A549 (cell line): Measurements from ENCODE around the gene SLC7A8. TPM values are rescaled to one million over a fixed set of nuclear protein-coding genes. Genes with fewer than 3 reads are reported as not detected.
A peak's percentile ranks its signal among the peaks of the same experiment; 100 is the strongest.
"Not testable (repeated sequence)": the region's sequence is repeated elsewhere in the genome, so short reads cannot be mapped to it uniquely, and the experiment has no call there.

Experiments used
- ATAC-seq, 2 experiments: fragments of 200-7000 bp in 1 of 2; fragments of >200 bp in 1 of 2; cut with Nextera tagmentation in 1 of 2; cut with Tn5 transposase in 1 of 2; 3 replicates each; pipeline versions ENCODE4 v1.8.0 to v1.9.1; 2018 to 2020; ENCODE audit warnings: mild to moderate bottlenecking in 1 of 2, moderate library complexity in 1 of 2
- CTCF ChIA-PET: fragments of 300-600 bp; sonication (Branson Sonifier 250); formaldehyde crosslinking; extraction: SDS; loops from one replicate; lab custom pipeline; 2021; ENCODE audit warnings: antibody characterized with exemption, inconsistent platforms; lab: Yijun Ruan, JAX
- POLR2A ChIA-PET: fragments of 350-600 bp; formaldehyde crosslinking; extraction: SDS; loops from one replicate; lab custom pipeline; 2021; ENCODE audit warnings: antibody characterized with exemption, inconsistent platforms; lab: Yijun Ruan, JAX
- DNase-seq, 2 experiments: peaks; one replicate each; pipeline versions ENCODE4 v3.0.0 to v3.0.0-alpha.2; 2011 to 2016; ENCODE audit warnings: low read depth in 1 of 2, low spot score in 1 of 2
- FAIRE-seq: peaks from 2 replicates; lab custom pipeline; 2011; peaks lifted over from hg19 to GRCh38; lab: Jason Lieb, UNC
- H3K27ac ChIP-seq, 2 experiments: fragments of >200 bp; sonication (Bioruptor Twin); formaldehyde crosslinking; 3 replicates each; pipeline ENCODE4 v1.5.1; 2016 to 2017
- H3K4me1 ChIP-seq: fragments of >200 bp; sonication (Bioruptor Twin); formaldehyde crosslinking; 3 replicates; pipeline ENCODE4 v1.6.1; 2016
- H3K4me2 ChIP-seq: fragments of >200 bp; sonication (Bioruptor Twin); formaldehyde crosslinking; 3 replicates; pipeline ENCODE4 v1.6.1; 2016
- H3K4me3 ChIP-seq: fragments of >200 bp; sonication (Bioruptor Twin); formaldehyde crosslinking; 3 replicates; pipeline ENCODE4 v1.5.1; 2016
- H3K9me3 ChIP-seq: fragments of >200 bp; sonication (Bioruptor Twin); formaldehyde crosslinking; 3 replicates; pipeline ENCODE4 v1.6.1; 2016
- CBX8 ChIP-seq: fragments of 200-600 bp; sonication (generic); IDR thresholded peaks from 2 replicates; pipeline ENCODE4 v1.6.1; 2016
- EHF ChIP-seq: fragments of 250-450 bp; sonication (Bioruptor Pico); IDR thresholded peaks from 2 replicates; pipeline ENCODE4 v1.5.0; 2020; ENCODE audit warnings: mild to moderate bottlenecking
- GATA3 ChIP-seq: IDR thresholded peaks from 2 replicates; pipeline ENCODE4 v1.6.1; 2012; ENCODE audit warnings: borderline replicate concordance
- HDAC2 ChIP-seq: fragments of 200-600 bp; sonication (generic); IDR thresholded peaks from 2 replicates; pipeline ENCODE4 v1.6.1; 2016
- HOXA7 ChIP-seq: fragments of 250-450 bp; sonication (Bioruptor Pico); IDR thresholded peaks from 2 replicates; pipeline ENCODE4 v1.5.0; 2020; ENCODE audit warnings: mild to moderate bottlenecking, moderate library complexity
- HOXB5 ChIP-seq: fragments of 250-450 bp; sonication (Bioruptor Pico); IDR thresholded peaks from 2 replicates; pipeline ENCODE4 v1.5.0; 2020; ENCODE audit warnings: mild to moderate bottlenecking, moderate library complexity
- JUN ChIP-seq, 2 experiments: fragments of >200 bp; sonication (Bioruptor Twin); formaldehyde crosslinking; IDR thresholded peaks; 2 replicates in 1 of 2; 3 replicates in 1 of 2; pipeline ENCODE4 v1.6.1; 2016 to 2017
- JUNB ChIP-seq: fragments of >200 bp; sonication (Bioruptor Twin); formaldehyde crosslinking; IDR thresholded peaks from 2 replicates; pipeline ENCODE4 v1.6.1; 2016
- KDM5A ChIP-seq: fragments of 200-600 bp; sonication (generic); IDR thresholded peaks from 2 replicates; pipeline ENCODE4 v1.6.1; 2016; ENCODE audit warnings: antibody characterized with exemption, mild to moderate bottlenecking
- MAFK ChIP-seq: fragments of 450-650 bp; IDR thresholded peaks from 2 replicates; pipeline ENCODE4 v1.6.1; 2014; ENCODE audit not compliant: partially characterized antibody
- MAZ ChIP-seq: fragments of 150-350 bp; IDR thresholded peaks from 2 replicates; pipeline ENCODE4 v1.6.1; 2014; ENCODE audit warnings: antibody characterized with exemption, low read depth, low read length, borderline replicate concordance
- NPAS2 ChIP-seq: fragments of 250-450 bp; sonication (Bioruptor Pico); IDR thresholded peaks from 2 replicates; pipeline ENCODE4 v1.8.0; 2022; ENCODE audit warnings: mild to moderate bottlenecking, moderate library complexity, borderline replicate concordance
- POLR2A ChIP-seq: IDR thresholded peaks from 2 replicates; pipeline ENCODE4 v1.6.1; 2012; ENCODE audit warnings: mild to moderate bottlenecking, low read length
- RAD21 ChIP-seq, 2 experiments: fragments of >200 bp in 1 of 2; sonication (Bioruptor Twin) in 1 of 2; formaldehyde crosslinking in 1 of 2; IDR thresholded peaks in 1 of 2; conservative IDR thresholded peaks in 1 of 2; 2 replicates in 1 of 2; 3 replicates in 1 of 2; pipeline ENCODE4 v1.6.1; 2012 to 2018; ENCODE audit warnings: inconsistent platforms in 1 of 2
- RARB ChIP-seq: fragments of 250-450 bp; sonication (Bioruptor Pico); IDR thresholded peaks from 2 replicates; pipeline ENCODE4 v1.8.0; 2021; ENCODE audit warnings: mild to moderate bottlenecking, moderate library complexity
- RCOR1 ChIP-seq: fragments of 150-350 bp; IDR thresholded peaks from 2 replicates; pipeline ENCODE4 v1.6.1; 2014; ENCODE audit warnings: antibody characterized with exemption, low read length, low read depth
- RFX5 ChIP-seq: fragments of 450-650 bp; IDR thresholded peaks from 2 replicates; pipeline ENCODE4 v1.7.1; 2014; ENCODE audit warnings: antibody characterized with exemption, mild to moderate bottlenecking, moderate library complexity
- RNF2 ChIP-seq: fragments of 200-600 bp; sonication (generic); IDR thresholded peaks from 2 replicates; pipeline ENCODE4 v1.6.1; 2016; ENCODE audit warnings: low read depth, mild to moderate bottlenecking, antibody characterized with exemption, moderate library complexity, borderline replicate concordance
- SREBF2 ChIP-seq: fragments of 450-650 bp; IDR thresholded peaks from 2 replicates; pipeline ENCODE4 v1.6.1; 2014; ENCODE audit warnings: mild to moderate bottlenecking, moderate library complexity
- TP53 ChIP-seq: fragments of 250-450 bp; sonication (Bioruptor Pico); IDR thresholded peaks from 2 replicates; pipeline ENCODE4 v1.5.0; 2021; ENCODE audit warnings: mild to moderate bottlenecking, moderate library complexity
- ZFP36 ChIP-seq: fragments of 450-650 bp; IDR thresholded peaks from 2 replicates; pipeline ENCODE4 v1.6.1; 2014; ENCODE audit warnings: borderline replicate concordance; ENCODE audit not compliant: partially characterized antibody
- WGBS: methylation state at CpG from one replicate; pipeline ENCODE4 v1.1.6; 2017; ENCODE audit errors: missing lambda C conversion rate; 5-methylcytosine and 5-hydroxymethylcytosine counted together
- polyA minus RNA-seq: library from RNA; depleted of rRNA, polyadenylated mRNA; stranded (reverse); fragments of >200 nt; gene quantifications from 2 replicates; pipeline ENCODE4 v1.2.3, GENCODE V29; 2011; rRNA and poly(A)+ RNA removed
- polyA plus RNA-seq, 4 experiments: library from polyadenylated mRNA; depleted of rRNA in 3 of 4; stranded (reverse); fragments of >200 nt; fragmentation: RNase III in 1 of 4; extraction: RNeasy Plus Mini Kit Qiagen cat#74134 plus additional on column Dnase treatment in 1 of 4; gene quantifications; 2 replicates in 3 of 4; 3 replicates in 1 of 4; pipeline ENCODE4 v1.2.3, GENCODE V29; 2011 to 2017
- TF ChIP-seq, protein P1 (sequence below): fragments of 250-450 bp; sonication (Bioruptor Pico); IDR thresholded peaks from 2 replicates; pipeline ENCODE4 v1.5.0; 2021; ENCODE audit warnings: mild to moderate bottlenecking, moderate library complexity, borderline replicate concordance
- TF ChIP-seq, protein P2 (sequence below): fragments of 450-650 bp; IDR thresholded peaks from 2 replicates; pipeline ENCODE4 v1.6.1; 2014; ENCODE audit warnings: antibody characterized with exemption
- TF ChIP-seq, protein P3 (sequence below): fragments of >200 bp; sonication (Bioruptor Twin); formaldehyde crosslinking; IDR thresholded peaks from 3 replicates; pipeline ENCODE4 v1.5.1; 2016
- TF ChIP-seq, protein P4 (sequence below): IDR thresholded peaks from 2 replicates; pipeline ENCODE4 v1.6.1; 2012; ENCODE audit warnings: low read depth, borderline replicate concordance

SLC7A8 gene
- polyA plus RNA-seq (2011; rRNA removed) (0.28 and 0.45 TPM in 2 replicates), polyA plus RNA-seq (2017; fragmentation: RNase III; extraction: RNeasy Plus Mini Kit Qiagen cat#74134 plus additional on column Dnase treatment) (0.35 to 0.49 TPM (median 0.39 TPM) in 3 replicates), polyA minus RNA-seq (0.17 and 0.73 TPM in 2 replicates)
- polyA plus RNA-seq (2012; cell fraction: cytosol; rRNA removed) = 0.08 and 0.09 TPM in 2 replicates
- 0.07 and 0.16 TPM in 2 replicates for polyA plus RNA-seq (2012; cell fraction: nucleus; rRNA removed)

DNA sequence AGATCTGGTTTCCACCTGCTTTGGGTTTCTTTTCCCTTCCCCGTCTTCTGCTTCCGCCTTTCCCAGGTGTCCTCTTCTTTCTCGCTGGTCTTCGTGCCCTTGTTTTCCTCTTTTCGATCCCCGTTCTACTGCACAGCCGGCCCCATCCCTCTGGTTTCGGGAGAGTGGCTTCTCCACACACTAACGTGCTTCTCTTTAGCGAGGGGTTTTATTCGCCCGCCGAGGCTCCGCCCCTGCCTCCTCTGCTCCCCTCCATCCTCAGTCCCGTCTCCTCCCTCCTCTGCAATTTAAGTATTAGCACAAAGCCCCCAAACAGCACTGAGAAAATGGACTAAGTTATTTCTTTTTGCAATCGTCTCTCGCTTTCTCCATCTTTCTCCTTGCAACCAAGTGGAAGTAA is at the start of gene SLC7A8:
SLC7A8 (minus strand) TSS at position 182 of the 400 bp plus-strand sequence. CDS start 746 bp downstream, outside the sequence.
- H3K4me3 ChIP-seq = peak within 1 kb of the TSS; percentile 45
- 0 out of 6 replicates have a peak within 1 kb of the TSS, but pooled peaks of 1 of the 2 experiments have one; percentile 13 for H3K27ac ChIP-seq
- 0 out of 3 replicates have a peak, but pooled peaks cover 3% of the 10 kb centered on the region for H3K4me1 ChIP-seq
- TF ChIP-seq NPAS2 (CRISPR knock-in tag) (no peak), HOXA7 (no peak), ZFP36 (no peak), SREBF2 (no peak), RFX5 (no peak), EHF (no peak), POLR2A (no peak)
- TF ChIP-seq, protein P1, sequence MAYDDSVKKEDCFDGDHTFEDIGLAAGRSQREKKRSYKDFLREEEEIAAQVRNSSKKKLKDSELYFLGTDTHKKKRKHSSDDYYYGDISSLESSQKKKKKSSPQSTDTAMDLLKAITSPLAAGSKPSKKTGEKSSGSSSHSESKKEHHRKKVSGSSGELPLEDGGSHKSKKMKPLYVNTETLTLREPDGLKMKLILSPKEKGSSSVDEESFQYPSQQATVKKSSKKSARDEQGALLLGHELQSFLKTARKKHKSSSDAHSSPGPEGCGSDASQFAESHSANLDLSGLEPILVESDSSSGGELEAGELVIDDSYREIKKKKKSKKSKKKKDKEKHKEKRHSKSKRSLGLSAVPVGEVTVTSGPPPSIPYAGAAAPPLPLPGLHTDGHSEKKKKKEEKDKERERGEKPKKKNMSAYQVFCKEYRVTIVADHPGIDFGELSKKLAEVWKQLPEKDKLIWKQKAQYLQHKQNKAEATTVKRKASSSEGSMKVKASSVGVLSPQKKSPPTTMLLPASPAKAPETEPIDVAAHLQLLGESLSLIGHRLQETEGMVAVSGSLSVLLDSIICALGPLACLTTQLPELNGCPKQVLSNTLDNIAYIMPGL (CRISPR knock-in tag) = no peak
- ATAC-seq (peak in 1 of 2 experiments; percentile 53; a peak in 3 of 6 replicates), FAIRE-seq (no peak), DNase-seq (no peak)
- 20% methylated on average over 17 of the region's 17 CpGs for WGBS
- H3K4me2 ChIP-seq = peak within 1 kb of the TSS; percentile 78
- ChIA-PET CTCF (interaction anchor here (0.6 to 25.1 kb wide), 4 partner anchors 33 to 175 kb away, joined by 3 to 848 read pairs (median 40); partner anchors contain the start of gene CEBPE), POLR2A (no interaction called here)
- no peaks in the 10 kb centered on the region for H3K9me3 ChIP-seq

DNA sequence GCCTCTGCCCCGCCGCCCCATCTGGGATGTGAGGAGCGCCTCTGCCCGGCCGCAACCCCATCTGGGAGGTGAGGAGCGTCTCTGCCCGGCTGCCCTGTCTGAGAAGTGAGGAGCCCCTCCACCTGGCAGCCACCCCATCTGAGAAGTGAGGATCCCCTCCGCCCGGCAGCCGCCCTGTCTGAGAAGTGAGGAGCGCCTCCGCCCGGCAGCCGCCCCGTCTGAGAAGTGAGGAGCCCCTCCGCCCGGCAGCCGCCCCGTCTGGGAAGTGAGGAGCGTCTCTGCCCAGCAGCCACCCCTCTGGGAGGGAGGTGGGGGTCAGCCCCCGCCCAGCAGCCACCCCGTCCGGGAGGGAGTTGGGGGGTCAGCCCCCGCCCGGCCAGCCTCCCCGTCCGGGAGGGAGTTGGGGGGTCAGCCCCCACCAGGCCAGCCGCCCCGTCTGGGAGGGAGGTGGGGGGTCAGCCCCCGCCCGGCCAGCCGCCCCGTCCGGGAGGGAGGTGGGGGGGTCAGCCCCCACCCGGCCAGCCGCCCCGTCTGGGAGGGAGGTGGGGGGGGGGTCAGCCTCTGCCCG is 48.9 kb upstream of the SLC7A8 start:
- H3K27ac ChIP-seq, DNase-seq, H3K9me3 ChIP-seq, POLR2A ChIA-PET, FAIRE-seq, CTCF ChIA-PET, ATAC-seq, H3K4me1 ChIP-seq, H3K4me2 ChIP-seq, H3K4me3 ChIP-seq: not testable (repeated sequence)
- WGBS = 96% methylated on average over 13 of the region's 38 CpGs

- WGBS = 22% methylated on average over 1 of the region's 1 CpG
- Histone ChIP-seq H3K27ac (no peak overlapping the region), H3K4me2 (no peak overlapping the region), H3K4me3 (no peak overlapping the region), H3K9me3 (peaks cover 16% of the 10 kb centered on the region; the same call in 2 of the 3 replicates), H3K4me1 (no peaks in the 10 kb centered on the region)
- CTCF ChIA-PET = no interaction called here
- DNase-seq = no peak
- POLR2A ChIA-PET = no interaction called here
- TF ChIP-seq, protein P2, sequence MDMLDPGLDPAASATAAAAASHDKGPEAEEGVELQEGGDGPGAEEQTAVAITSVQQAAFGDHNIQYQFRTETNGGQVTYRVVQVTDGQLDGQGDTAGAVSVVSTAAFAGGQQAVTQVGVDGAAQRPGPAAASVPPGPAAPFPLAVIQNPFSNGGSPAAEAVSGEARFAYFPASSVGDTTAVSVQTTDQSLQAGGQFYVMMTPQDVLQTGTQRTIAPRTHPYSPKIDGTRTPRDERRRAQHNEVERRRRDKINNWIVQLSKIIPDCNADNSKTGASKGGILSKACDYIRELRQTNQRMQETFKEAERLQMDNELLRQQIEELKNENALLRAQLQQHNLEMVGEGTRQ = no peak
- TF ChIP-seq, protein P3, sequence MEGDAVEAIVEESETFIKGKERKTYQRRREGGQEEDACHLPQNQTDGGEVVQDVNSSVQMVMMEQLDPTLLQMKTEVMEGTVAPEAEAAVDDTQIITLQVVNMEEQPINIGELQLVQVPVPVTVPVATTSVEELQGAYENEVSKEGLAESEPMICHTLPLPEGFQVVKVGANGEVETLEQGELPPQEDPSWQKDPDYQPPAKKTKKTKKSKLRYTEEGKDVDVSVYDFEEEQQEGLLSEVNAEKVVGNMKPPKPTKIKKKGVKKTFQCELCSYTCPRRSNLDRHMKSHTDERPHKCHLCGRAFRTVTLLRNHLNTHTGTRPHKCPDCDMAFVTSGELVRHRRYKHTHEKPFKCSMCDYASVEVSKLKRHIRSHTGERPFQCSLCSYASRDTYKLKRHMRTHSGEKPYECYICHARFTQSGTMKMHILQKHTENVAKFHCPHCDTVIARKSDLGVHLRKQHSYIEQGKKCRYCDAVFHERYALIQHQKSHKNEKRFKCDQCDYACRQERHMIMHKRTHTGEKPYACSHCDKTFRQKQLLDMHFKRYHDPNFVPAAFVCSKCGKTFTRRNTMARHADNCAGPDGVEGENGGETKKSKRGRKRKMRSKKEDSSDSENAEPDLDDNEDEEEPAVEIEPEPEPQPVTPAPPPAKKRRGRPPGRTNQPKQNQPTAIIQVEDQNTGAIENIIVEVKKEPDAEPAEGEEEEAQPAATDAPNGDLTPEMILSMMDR = no peak
- TF ChIP-seq, protein P4, sequence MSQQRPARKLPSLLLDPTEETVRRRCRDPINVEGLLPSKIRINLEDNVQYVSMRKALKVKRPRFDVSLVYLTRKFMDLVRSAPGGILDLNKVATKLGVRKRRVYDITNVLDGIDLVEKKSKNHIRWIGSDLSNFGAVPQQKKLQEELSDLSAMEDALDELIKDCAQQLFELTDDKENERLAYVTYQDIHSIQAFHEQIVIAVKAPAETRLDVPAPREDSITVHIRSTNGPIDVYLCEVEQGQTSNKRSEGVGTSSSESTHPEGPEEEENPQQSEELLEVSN = no peak
- TF ChIP-seq MAZ = no peak
- no peak for TF ChIP-seq RNF2
- TF ChIP-seq RAD21 (conservative IDR thresholded peaks at IDR 0.05 in 1 of 2, IDR thresholded peaks at IDR 0.05 in 1 of 2) = no peak
- TF ChIP-seq KDM5A = no peak
- TF ChIP-seq MAFK = no peak
- TF ChIP-seq HOXB5 (CRISPR knock-in tag) = no peak
- no peak for TF ChIP-seq JUN (IDR thresholded peaks at IDR 0.05)
- TF ChIP-seq TP53 (CRISPR knock-in tag) = no peak
- TF ChIP-seq RCOR1 = no peak
- no peak for TF ChIP-seq POLR2A
- no peak for TF ChIP-seq GATA3
- no peak for TF ChIP-seq CBX8
- no peak for TF ChIP-seq EHF
- TF ChIP-seq HDAC2 = no peak
- TF ChIP-seq JUNB = no peak
- TF ChIP-seq RARB = no peak
- no peak for FAIRE-seq
- no peak for ATAC-seq
These were observed 45.4 kb upstream of the SLC7A8 start for GRCh38 chr14:23228812-23229211.
